SKM-1 (cell line): Measurements from ENCODE around the gene ZNF438.
"Not testable (repeated sequence)": the region's sequence is repeated elsewhere in the genome, so short reads cannot be mapped to it uniquely, and the experiment has no call there.

Experiments
- DNase-seq: peaks from one replicate; lab custom pipeline; 2025; ENCODE audit not compliant: unreplicated experiment; lab: John Stamatoyannopoulos, UW

Gene ZNF438

DNA sequence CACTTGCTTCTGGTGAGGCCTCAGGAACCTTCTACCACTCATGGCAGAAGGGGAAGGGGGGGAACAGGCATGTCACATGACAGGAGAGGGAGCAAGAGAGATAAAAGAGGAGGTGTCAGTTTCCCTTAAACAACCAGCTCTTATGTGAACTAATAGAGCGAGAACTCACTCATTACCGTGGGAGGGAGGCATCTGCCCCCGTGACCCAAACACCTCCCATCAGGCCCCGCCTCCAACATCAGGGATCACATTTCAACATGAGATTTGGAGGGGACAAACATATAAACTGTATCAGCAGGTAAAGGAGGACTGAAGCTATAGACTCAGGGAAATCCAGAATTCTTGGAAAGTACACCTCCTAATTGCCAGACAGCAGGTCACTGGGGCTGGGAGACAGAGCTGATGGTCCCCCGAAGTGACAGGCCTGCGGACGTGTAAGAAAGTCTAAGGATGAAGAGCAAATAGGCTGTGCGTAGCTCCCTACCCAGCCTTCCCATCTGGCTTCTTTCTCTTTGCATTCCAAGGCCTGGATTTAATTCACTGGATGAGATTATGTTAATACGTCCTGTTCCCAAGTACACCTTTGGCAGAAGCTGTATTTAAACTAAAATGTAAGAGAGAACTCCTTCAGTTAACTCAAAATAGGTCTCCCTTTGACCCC lies 215.4 kb downstream of the ZNF438 start:
- no peak for DNase-seq

DNA sequence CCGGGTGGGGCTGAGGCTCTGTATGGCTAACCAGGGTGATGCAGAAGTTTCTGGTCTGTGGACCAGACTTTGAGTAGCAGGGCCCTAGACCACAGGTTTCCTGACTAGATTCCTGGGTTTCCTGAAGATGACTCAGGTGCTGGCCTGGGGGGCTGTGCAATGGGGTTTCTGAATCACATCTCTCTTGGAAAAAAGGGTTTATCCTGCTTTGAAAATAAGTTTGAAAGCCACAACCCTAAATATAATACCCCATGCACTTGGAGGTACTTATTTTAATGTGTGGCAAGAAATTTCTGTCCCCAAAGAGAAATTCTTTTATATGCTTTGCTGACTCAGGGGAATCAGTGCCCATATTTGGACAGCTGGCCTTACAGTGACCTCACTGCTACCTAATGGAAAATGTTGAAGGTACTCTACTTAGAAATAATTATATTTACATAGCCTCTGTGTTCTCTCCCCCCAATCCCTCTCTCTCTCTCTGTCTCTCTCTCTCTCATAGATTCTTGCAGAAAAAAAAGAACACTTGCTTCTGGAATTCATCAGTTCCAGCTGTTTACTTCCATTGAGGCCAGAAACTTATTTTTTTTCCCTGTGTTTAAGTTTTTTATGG lies 217.7 kb downstream of the ZNF438 start:
- no peak for DNase-seq

DNA sequence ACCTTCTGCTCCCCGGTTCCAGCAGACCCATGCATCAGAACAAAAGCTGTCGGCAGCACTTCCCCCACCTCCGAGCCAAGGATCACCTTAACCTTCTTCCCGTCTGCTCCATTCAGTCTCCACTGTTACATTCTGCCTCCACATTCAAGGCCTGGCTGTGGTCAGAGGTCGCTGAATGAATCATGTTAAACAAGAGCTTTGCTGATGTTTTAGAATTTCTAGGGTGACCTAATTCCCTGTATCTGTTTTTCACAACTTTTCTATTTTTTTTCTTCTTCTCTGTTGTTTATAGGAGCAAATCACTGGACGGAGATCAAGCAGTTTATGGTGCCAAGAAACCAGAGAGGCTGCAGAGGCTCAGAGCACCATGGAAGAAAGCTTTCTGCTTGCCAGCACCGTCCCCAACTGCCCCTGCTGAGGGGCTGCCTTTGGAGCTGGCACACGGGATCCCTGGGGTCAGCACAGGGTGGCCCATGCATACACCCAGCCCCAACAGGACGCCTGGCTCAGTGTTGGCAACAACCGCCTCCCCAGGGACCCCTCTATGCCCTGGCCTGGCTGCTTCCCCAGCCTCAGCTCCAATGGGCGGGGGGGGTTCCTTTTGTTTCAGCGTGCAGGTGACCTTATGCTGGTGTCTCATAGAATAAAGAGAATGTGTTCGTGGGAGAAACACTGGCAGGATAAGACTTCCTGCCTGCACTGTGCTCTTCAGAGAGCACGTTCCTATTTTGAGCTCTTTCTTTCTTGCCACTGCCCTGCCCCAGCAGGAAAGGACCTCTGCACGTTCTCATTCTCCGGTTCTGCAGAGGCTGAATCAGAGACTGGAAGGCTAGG lies 219.4 kb downstream of the ZNF438 start:
- no peak for DNase-seq

DNA sequence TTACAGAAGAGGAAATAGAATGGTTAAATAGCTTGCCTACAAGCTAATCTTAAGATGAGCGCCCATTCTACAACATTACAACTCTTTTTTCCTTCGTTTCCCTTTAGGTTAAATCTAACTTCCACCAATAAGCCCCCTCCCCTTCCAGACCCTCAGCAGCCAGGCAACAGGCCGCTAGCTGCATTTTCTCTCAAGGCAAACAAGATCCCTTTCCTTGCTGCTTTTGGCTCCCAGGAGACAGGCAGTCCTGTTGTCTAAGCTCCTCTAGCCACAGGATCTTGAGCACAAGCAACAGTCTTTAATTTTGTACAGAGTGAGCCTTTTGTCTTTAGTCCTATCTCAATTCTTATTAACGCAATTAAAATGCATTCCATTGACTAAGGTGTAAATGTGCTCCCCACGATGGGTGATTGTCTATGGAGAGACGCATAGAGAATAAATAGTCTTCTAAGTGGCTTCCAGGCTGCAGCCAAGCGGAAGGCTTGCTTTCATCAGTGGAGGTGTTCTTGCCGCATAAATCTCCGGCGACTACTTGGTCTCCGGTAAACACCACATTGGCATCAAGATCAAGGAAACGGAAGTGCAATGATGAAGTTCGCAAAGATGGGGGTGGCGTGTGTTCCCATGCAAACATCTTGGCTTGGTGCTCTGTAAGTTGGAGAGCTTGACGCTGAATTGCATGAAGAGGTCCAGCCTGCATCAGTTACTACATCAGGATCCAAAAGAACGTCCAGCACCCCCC lies 220.2 kb downstream of the ZNF438 start:
- no peak for DNase-seq

DNA sequence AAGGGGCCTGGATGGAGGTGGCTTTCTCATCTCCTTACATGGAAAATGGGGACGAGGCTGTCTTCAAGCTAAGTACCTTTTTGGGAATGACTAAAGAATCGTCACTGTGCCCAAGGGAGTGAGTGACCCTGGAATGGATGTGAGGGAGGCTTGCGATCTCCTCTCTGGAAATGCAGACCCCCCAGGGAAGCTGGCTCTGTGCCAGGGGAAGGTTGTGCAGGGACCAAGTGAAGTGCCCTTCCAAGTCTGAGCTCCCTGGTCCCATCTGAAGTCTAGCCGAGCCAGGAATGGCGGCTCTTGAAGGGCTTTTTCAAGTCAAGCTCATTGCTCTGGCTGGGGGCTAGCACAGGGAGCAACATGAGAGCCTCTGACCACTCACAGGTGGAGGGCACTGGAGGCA lies 221.2 kb downstream of the ZNF438 start:
- no peak for DNase-seq

DNA sequence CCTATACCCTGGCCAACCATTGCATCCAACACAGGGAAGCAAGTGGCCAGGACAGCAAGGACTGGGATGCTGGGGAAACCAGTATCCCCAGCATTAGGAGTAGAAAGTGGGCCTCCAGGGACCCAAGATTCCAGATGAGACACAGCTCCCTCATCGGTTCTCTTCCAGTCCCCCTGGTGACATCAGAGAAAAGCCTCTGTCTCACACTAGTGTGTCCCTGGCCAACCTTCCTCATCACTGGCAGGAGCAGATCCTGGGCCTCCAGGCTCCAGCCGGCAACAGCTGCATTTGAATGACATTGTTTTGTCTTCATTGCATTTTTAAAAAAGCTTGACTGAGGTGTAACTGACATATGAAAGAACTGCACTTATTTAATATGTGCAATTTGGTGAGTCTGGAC lies 224.8 kb downstream of the ZNF438 start:
- no peak for DNase-seq

DNA sequence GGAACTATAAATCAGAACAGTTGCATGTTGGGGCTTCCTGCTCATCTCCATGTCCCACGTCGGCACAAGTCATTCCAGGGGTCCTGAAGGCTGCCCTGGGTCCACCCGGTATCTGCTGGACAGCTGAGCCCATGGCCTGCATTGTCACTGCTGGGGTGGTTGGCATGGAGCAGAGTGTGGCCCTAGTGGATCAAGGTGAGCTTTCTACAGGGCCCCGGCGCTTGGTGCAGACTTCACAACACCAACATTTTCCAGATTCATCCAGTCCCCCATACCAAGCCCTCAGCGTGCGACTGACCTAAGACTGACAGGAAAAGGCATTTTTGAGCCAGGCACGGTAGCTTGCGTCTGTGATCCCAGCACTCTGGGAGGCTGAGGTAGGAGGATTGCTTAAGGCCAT lies 226.6 kb downstream of the ZNF438 start:
- DNase-seq: no peak

DNA sequence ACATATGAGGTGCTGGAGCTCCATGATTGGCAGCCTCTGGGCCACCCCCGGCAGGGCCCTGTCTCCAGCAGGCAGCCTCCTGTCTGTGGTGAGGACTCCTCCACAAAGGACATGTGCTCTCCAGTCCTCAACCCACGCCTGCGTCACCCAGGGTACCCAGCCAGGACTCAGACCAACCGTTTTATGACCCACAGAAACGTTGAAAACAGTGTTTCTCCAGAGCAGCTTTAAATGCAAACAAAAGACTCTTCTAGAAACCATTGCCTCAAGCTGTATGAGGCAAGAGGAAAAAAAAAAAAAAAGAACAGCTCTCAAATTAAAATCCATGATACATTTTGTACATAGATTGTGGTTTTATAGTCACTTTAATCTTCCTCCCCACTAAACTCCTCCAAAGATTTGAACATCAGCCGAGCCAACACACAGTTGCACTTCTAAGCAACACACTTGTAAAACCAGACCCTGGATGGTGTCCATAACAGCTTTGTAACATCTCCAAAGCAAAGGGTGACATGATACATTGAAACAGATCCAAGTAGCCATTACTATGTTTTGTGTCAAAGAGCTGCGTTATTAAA lies 227.1 kb downstream of the ZNF438 start:
- DNase-seq: no peak

DNA sequence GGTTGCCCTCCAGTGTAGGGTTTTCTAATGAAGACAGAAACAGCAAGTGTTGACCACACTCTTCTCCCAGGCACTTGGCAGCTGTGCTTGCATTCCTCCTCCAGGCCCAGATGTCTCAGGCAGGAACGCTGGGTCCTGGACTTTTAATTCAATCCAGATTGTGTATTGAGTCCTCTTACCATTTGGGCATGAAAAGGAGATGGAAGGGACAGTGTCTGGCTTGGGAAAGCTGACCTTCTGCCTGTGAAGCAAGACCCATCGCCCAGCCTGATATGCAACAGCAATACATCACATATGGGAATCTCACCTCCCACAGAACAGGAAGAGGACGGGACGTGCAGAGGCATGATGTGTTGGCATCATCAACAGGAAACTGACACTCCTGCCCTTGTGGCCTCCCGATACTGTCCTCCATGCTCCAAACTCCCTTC lies 227.8 kb downstream of the ZNF438 start:
- no peak for DNase-seq

DNA sequence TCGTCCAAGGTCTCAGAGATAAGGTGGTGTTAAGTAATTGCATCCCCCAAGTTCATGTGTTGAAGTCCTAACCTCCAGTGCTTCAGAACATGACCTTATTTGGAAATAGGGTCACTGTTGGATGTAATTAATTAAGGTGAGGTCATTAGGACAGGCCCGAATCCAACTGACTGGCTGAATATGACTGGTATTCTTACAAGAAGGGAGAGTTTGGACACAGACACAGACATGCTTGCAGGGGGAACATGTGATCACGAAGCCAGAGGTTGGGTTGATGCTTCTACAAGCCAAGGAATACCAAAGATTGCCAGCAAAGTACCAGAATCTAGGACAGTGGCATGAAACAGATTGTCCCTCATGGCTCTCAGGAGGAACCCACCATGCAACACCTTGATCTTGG lies 228.6 kb downstream of the ZNF438 start:
- no peak for DNase-seq

DNA sequence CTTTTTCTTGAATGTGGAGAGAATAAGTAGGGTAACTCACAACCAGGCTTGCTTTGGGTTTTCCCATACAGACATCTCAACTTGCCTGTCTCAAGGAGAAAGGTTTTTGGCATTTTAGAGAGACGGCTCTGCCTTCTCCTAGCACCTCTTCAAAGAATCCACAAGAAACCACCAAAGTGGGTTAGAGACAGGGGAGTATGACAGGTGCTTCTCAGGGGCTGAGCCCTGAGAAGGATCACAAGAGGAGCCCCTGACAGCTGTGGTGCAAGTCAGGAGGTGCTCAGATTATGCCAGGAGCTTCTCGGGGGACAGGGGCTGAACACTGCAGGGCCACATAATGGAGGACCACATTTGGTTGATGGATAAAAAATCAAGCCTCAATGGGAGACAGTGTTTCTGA lies 231.3 kb downstream of the ZNF438 start:
- no peak for DNase-seq

DNA sequence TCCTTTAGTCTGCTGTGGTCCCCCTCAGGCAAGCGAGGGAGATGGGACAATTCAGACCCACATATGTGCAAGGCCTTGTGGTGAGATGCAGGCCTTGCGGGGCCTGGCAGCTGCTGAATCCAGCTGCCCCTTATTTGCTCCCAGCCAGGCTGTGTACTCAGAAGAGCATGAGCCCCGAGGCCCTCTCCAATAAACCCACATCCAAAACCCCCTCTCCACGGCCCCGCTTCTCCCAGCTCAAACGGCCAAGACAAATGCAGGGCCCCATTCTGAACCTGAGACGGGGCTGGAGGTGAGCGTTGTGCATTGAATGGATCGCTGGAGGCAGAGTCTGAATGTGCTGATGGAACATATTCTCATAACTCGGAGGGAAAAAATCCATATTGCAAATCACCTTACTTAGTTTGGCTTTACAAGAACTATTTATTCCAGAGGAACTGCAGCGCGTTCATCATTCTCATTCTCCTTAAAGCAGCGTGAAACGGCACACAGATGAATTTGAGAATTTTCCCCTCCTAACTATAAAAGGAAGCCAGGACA lies 232.9 kb downstream of the ZNF438 start:
- no peak for DNase-seq

DNA sequence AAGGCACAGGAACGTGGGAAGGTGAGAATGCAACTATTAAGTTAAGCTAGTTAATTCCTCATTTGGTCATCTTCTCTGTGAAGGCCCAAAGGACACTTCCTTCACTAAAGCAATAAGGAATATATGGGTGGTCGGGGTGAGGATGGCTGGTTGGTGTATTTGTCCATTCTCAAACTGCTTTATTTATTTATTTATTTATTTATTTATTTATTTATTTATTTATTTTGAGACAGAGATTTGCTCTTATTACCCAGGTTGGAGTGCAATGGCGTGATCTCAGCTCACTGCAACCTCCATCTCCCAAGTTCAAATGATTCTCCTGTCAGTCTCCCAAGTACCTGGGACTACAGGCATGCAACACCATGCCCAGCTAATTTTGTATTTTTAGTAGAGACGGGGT lies 236.6 kb downstream of the ZNF438 start:
- not testable (repeated sequence) for DNase-seq
